Measurements from ENCODE around the gene DNASE1L1.

GRCh38 chrX:154441564-154441963, 32.5 kb upstream of the DNASE1L1 start:
- TF ChIP-seq CTCF (IDR thresholded peaks at IDR 0.05) (no peak), EP300 (IDR thresholded peaks at IDR 0.05) (no peak), POLR2A (IDR thresholded peaks at IDR 0.05) (no peak), POLR2AphosphoS5 (IDR thresholded peaks at IDR 0.05) (no peak)

Measured in suprapubic skin (tissue), 4 donors.